Vagina (tissue), 2 donors: ENCODE measurements around the gene MAP3K14.

Experiments used
- CTCF ChIP-seq, 3 experiments: fragments of 450-650 bp in 2 of 3; fragments of 200-600 bp in 1 of 3; sonication (generic) in 1 of 3; IDR thresholded peaks; one replicate each; pipeline ENCODE4 v1.5.1; 2017 to 2019; ENCODE audit warnings: antibody characterized with exemption in 3 of 3, mild to moderate bottlenecking in 2 of 3, moderate library complexity in 2 of 3
- POLR2A ChIP-seq, 2 donors: fragments of 450-650 bp; IDR thresholded peaks; one replicate each; pipeline ENCODE4 v1.6.1; 2017; ENCODE audit warnings: antibody characterized with exemption in 2 of 2, mild to moderate bottlenecking in 2 of 2, moderate library complexity in 2 of 2
- POLR2AphosphoS5 ChIP-seq, 2 donors: sonication (generic); formaldehyde crosslinking; IDR thresholded peaks; one replicate each; pipeline ENCODE4 v1.9.0; 2017; ENCODE audit warnings: antibody characterized with exemption in 2 of 2, mild to moderate bottlenecking in 2 of 2, low read depth in 1 of 2; ENCODE audit not compliant: insufficient read depth in 1 of 2

GRCh38 chr17:45289301-45290268 is 27.2 kb downstream of the MAP3K14 start:
- TF ChIP-seq POLR2A (IDR thresholded peaks at IDR 0.05) (no peak), CTCF (IDR thresholded peaks at IDR 0.05) (no peak), POLR2AphosphoS5 (IDR thresholded peaks at IDR 0.05; ENCODE audit: insufficient read depth in 1 of 2, low read depth in 1 of 2) (no peak)
